ENCODE measurements around the gene CLEC18A.
"Not testable (repeated sequence)": the region's sequence is repeated elsewhere in the genome, so short reads cannot be mapped to it uniquely, and the experiment has no call there.

The CLEC18A gene

GRCh38 chr16:69931631-69932030 is 19.5 kb upstream of the CLEC18A start:
- DNase-seq, result no peak

- no peak for DNase-seq
These were observed 18.9 kb upstream of the CLEC18A start for GRCh38 chr16:69932228-69932627.

- no peak for DNase-seq
These were observed 18.3 kb upstream of the CLEC18A start for GRCh38 chr16:69932691-69933392.

- DNase-seq, result no peak
These were observed 17.1 kb upstream of the CLEC18A start for GRCh38 chr16:69934044-69934443.

- no peak for DNase-seq
These were observed 16.4 kb upstream of the CLEC18A start for GRCh38 chr16:69934751-69935150.

GRCh38 chr16:69935278-69935711 is 15.8 kb upstream of the CLEC18A start:
- DNase-seq, result no peak

GRCh38 chr16:69935740-69936139 is 15.4 kb upstream of the CLEC18A start:
- no peak for DNase-seq

GRCh38 chr16:69936252-69936651 is 14.9 kb upstream of the CLEC18A start:
- no peak for DNase-seq

GRCh38 chr16:69936751-69937211 is 14.4 kb upstream of the CLEC18A start:
- DNase-seq, result no peak

GRCh38 chr16:69937465-69937951 is 13.6 kb upstream of the CLEC18A start:
- DNase-seq, result no peak

- DNase-seq, result no peak
These were observed 11.9 kb upstream of the CLEC18A start for GRCh38 chr16:69938981-69939820.

- DNase-seq, result no peak
These were observed 11.1 kb upstream of the CLEC18A start for GRCh38 chr16:69939821-69940585.

- DNase-seq, result no peak
These were observed 10.5 kb upstream of the CLEC18A start for GRCh38 chr16:69940676-69941075.

- DNase-seq, result no peak
These were observed 9.7 kb upstream of the CLEC18A start for GRCh38 chr16:69941251-69942098.

- DNase-seq, result no peak
These were observed 9.0 kb upstream of the CLEC18A start for GRCh38 chr16:69942099-69942491.

- no peak for DNase-seq
These were observed 8.4 kb upstream of the CLEC18A start for GRCh38 chr16:69942627-69943170.

GRCh38 chr16:69943241-69944036 is 7.7 kb upstream of the CLEC18A start:
- DNase-seq, result not testable (repeated sequence)

GRCh38 chr16:69950411-69950810 is 723 bp upstream of the CLEC18A start:
- DNase-seq, result not testable (repeated sequence)

- DNase-seq, result not testable (repeated sequence)
These were observed 518 bp downstream of the CLEC18A start for GRCh38 chr16:69951672-69952031.

- DNase-seq, result not testable (repeated sequence)
These were observed 982 bp downstream of the CLEC18A start for GRCh38 chr16:69952116-69952515.
